Calu3 (cell line): ENCODE measurements around the gene F12. TPM values are rescaled to one million over a fixed set of nuclear protein-coding genes. Genes with fewer than 3 reads are reported as not detected.
"Not testable (repeated sequence)": the region's sequence is repeated elsewhere in the genome, so short reads cannot be mapped to it uniquely, and the experiment has no call there.

Experiments used
- BruUV-seq: library from RNA; stranded (reverse); fragments of 400-500 nt; replicated peaks from 2 replicates; lab custom pipeline; 2021; lab: Mats Ljungman, UMichigan
- CTCF ChIA-PET: fragments of 300-600 bp; sonication (Branson Sonifier 250); formaldehyde crosslinking; loops from one replicate; lab custom pipeline; 2022; ENCODE audit warnings: antibody characterized with exemption; lab: Charles Lee
- DNase-seq: peaks from one replicate; pipeline ENCODE4 v3.0.0; 2022
- H3K27ac Mint-ChIP-seq: one replicate; pipeline ENCODE4 v1.8.0; 2022; ENCODE audit warnings: mixed read lengths; ENCODE audit not compliant: unreplicated experiment
- H3K27me3 Mint-ChIP-seq: one replicate; pipeline ENCODE4 v1.8.0; 2022; ENCODE audit warnings: mixed read lengths; ENCODE audit not compliant: unreplicated experiment
- H3K36me3 Mint-ChIP-seq: one replicate; pipeline ENCODE4 v1.8.0; 2022; ENCODE audit warnings: mild to moderate bottlenecking, moderate library complexity, mixed read lengths; ENCODE audit not compliant: insufficient read depth, unreplicated experiment
- H3K4me1 Mint-ChIP-seq: one replicate; pipeline ENCODE4 v1.8.0; 2022; ENCODE audit warnings: mild to moderate bottlenecking, low read depth, mixed read lengths; ENCODE audit not compliant: unreplicated experiment
- H3K4me3 Mint-ChIP-seq: one replicate; pipeline ENCODE4 v1.8.0; 2022; ENCODE audit warnings: mild to moderate bottlenecking, low read depth, moderate library complexity, mixed read lengths; ENCODE audit not compliant: unreplicated experiment
- H3K9me3 Mint-ChIP-seq: one replicate; pipeline ENCODE4 v1.8.0; 2022; ENCODE audit warnings: low read depth, mixed read lengths; ENCODE audit not compliant: unreplicated experiment
- intact Hi-C: fragments of 100-400 bp; cut with micrococcal nuclease; formaldehyde crosslinking; loops from one replicate; pipeline ENCODE4 v1.10.0; 2022; ENCODE audit not compliant: unreplicated experiment
- total RNA-seq: library from RNA; stranded (reverse); gene quantifications from 2 replicates; pipeline ENCODE4 v1.2.3, GENCODE V29; 2022
- TF ChIP-seq, protein P1 (sequence below): fragments of 200-600 bp; IDR thresholded peaks from one replicate; pipeline ENCODE4 v1.8.0; 2022; ENCODE audit warnings: antibody characterized with exemption; ENCODE audit not compliant: unreplicated experiment

Gene F12
- total RNA-seq, 1 experiment from 2014 or later, result 14.3 TPM

DNA sequence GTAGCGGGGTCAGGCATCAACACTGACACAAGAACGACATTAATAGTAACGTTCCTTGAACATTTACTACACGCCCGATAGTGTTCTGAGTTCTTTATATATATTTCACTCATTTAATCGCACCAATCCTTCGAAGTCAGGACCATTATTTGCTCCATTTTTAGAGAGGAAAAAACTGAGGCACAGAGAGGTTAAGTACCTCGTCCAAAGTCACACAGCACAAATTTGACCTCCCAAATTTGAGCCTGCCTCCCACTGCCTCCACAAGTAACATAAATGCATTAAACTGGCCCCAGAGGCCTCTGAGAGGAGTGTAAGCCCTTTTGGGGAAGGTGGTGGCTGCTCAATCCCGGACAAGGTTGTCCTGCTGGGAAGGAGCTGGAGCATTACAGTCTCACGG is 45.8 kb downstream of the F12 start:
- DNase-seq, result no peak
- H3K27me3 Mint-ChIP-seq, result no peaks in the 10 kb centered on the region
- TF ChIP-seq, protein P1, sequence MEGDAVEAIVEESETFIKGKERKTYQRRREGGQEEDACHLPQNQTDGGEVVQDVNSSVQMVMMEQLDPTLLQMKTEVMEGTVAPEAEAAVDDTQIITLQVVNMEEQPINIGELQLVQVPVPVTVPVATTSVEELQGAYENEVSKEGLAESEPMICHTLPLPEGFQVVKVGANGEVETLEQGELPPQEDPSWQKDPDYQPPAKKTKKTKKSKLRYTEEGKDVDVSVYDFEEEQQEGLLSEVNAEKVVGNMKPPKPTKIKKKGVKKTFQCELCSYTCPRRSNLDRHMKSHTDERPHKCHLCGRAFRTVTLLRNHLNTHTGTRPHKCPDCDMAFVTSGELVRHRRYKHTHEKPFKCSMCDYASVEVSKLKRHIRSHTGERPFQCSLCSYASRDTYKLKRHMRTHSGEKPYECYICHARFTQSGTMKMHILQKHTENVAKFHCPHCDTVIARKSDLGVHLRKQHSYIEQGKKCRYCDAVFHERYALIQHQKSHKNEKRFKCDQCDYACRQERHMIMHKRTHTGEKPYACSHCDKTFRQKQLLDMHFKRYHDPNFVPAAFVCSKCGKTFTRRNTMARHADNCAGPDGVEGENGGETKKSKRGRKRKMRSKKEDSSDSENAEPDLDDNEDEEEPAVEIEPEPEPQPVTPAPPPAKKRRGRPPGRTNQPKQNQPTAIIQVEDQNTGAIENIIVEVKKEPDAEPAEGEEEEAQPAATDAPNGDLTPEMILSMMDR, result no peak
- H3K27ac Mint-ChIP-seq, result no peak overlapping the region
- CTCF ChIA-PET, result interaction anchor here (2.0 kb wide), 1 partner anchor 26 kb away, joined by 5 read pairs; no protein-coding TSS in a partner anchor
- peaks cover 20% of the 10 kb centered on the region for H3K4me1 Mint-ChIP-seq
- H3K9me3 Mint-ChIP-seq, result no peaks in the 10 kb centered on the region
- H3K36me3 Mint-ChIP-seq, result peaks cover 19% of the 10 kb centered on the region
- intact Hi-C loops, result no loop called here
- BruUV-seq, result no TSS peak
- peak overlapping the region; percentile 74 for H3K4me3 Mint-ChIP-seq

GRCh38 chr5:177362610-177363507 is 46.5 kb downstream of the F12 start:
- H3K27me3 Mint-ChIP-seq, result no peaks in the 10 kb centered on the region
- BruUV-seq, result no TSS peak

GRCh38 chr5:177362292-177362609 is 47.1 kb downstream of the F12 start:
- BruUV-seq, result no TSS peak
- intact Hi-C loops, result loop anchor here (1.0 kb wide), 1 partner anchor 45 kb away; no protein-coding TSS in a partner anchor
- TF ChIP-seq, protein P1, result no peak
- H3K27ac Mint-ChIP-seq, result peak overlapping the region; percentile 19
- peaks cover 17% of the 10 kb centered on the region for H3K36me3 Mint-ChIP-seq
- no peak for DNase-seq
- CTCF ChIA-PET, result interaction anchor here (1.4 to 2.0 kb wide), 3 partner anchors 27 to 53 kb away, joined by 3 to 5 read pairs (median 4); no protein-coding TSS in a partner anchor
- no peaks in the 10 kb centered on the region for H3K9me3 Mint-ChIP-seq
- no peaks in the 10 kb centered on the region for H3K27me3 Mint-ChIP-seq
- H3K4me1 Mint-ChIP-seq, result peaks cover 29% of the 10 kb centered on the region
- H3K4me3 Mint-ChIP-seq, result peak overlapping the region; percentile 74

More at GRCh38 chr5:177362610-177363507, 46.5 kb downstream of the F12 start:
- TF ChIP-seq, protein P1, result no peak
- peak overlapping the region; percentile 74 for H3K4me3 Mint-ChIP-seq
- DNase-seq, result peak; percentile 69
- intact Hi-C loops, result loop anchor here (1.0 kb wide), 1 partner anchor 46 kb away; no protein-coding TSS in a partner anchor
- CTCF ChIA-PET, result interaction anchor here (1.4 to 2.0 kb wide), 2 partner anchors 27 to 35 kb away, joined by 3 to 5 read pairs; no protein-coding TSS in a partner anchor
- peak overlapping the region; percentile 19 for H3K27ac Mint-ChIP-seq
- peaks cover 17% of the 10 kb centered on the region for H3K36me3 Mint-ChIP-seq
- no peaks in the 10 kb centered on the region for H3K9me3 Mint-ChIP-seq
- H3K4me1 Mint-ChIP-seq, result peaks cover 23% of the 10 kb centered on the region

DNA sequence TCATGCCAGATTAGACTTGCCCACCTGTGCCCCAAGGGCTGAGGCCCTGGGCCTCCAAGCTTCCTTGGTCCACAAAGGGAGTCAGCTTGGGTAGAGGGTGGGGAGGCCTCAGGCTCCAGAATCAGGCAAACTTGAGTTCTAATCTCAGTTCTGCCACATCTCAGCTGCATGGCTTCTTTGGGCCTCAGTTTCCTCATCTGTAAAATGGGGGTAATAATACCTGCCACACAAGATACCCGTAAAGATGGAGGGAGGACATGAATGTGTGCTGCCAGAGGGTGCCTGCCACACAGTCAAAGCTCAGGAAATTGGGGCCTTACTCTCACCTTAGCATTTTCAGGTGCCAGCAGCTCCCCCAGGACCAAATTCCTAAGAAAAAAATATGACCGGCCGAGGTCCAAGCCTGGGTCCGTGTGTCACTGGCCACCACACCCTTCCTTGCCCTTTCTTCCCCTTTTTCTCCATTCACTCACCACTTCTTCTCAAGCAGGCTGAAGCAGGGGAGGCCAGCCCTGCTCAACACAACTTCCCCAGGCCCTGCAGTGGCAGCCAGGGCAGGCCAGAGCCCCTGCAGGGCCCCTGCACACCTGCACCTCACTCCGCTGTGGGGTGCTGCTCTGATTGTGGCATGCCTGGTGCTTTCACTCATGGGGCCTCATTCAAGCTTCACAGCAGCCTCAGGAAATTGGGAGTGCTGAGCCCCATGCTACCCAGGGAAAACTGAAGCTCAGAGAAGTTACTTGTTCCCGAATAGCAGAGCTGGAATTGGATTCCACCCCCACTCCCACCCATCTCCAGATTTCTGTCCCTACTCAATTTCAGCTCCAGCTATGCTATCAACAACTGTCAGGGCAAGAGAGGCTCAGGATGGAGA is 47.7 kb downstream of the F12 start:
- H3K27ac Mint-ChIP-seq, result no peak overlapping the region
- BruUV-seq, result no TSS peak
- H3K4me3 Mint-ChIP-seq, result peak overlapping the region; percentile 74

DNA sequence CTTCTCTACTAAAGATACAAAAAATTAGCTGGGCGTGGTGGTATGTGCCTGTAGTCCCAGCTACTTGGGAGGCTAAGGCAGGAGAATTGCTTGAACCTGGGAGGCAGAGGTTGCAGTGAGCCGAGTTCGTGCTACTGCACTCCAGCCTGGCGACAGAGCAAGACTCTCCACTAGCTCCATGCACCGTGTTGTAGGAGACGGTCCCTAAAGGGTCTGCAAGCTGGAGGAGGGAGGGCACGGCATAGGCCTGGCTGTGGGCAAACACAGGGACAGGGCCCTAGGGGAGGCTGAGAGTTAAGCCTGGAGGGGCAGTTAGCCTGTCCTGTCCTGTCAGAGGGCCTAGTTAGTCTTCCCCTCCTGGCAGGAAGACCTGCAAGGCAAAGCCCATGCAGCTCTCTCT is 48.6 kb downstream of the F12 start:
- H3K9me3 Mint-ChIP-seq, BruUV-seq, intact Hi-C loops, H3K27ac Mint-ChIP-seq, H3K27me3 Mint-ChIP-seq, DNase-seq, H3K4me3 Mint-ChIP-seq: not testable (repeated sequence)
- peaks cover 17% of the 10 kb centered on the region for H3K36me3 Mint-ChIP-seq
- H3K4me1 Mint-ChIP-seq, result peaks cover 39% of the 10 kb centered on the region
- CTCF ChIA-PET, result interaction anchor here (1.0 to 1.4 kb wide), 3 partner anchors 29 to 51 kb away, joined by 4 to 12 read pairs (median 4); no protein-coding TSS in a partner anchor

More for the DNA sequence above, 47.7 kb downstream of the F12 start:
- CTCF ChIA-PET, result interaction anchor here (1.0 to 1.4 kb wide), 3 partner anchors 33 to 52 kb away, joined by 3 to 4 read pairs (median 4); no protein-coding TSS in a partner anchor
- Mint-ChIP-seq H3K9me3 (no peaks in the 10 kb centered on the region), H3K36me3 (peaks cover 17% of the 10 kb centered on the region), H3K27me3 (no peaks in the 10 kb centered on the region), H3K4me1 (peaks cover 34% of the 10 kb centered on the region)
- TF ChIP-seq, protein P1, result no peak
- intact Hi-C loops, result loop anchor here (1.0 kb wide), 1 partner anchor 44 kb away; no protein-coding TSS in a partner anchor
- DNase-seq, result no peak
